A673 (cell line): ENCODE results near the gene RFTN1. TPM values are rescaled to one million over a fixed set of nuclear protein-coding genes. Genes with fewer than 3 reads are reported as not detected.

ENCODE experiments used
- BruUV-seq: library from RNA; stranded (reverse); fragments of 400-500 nt; replicated peaks from 2 replicates; lab custom pipeline; 2021; lab: Mats Ljungman, UMichigan
- CTCF ChIA-PET: fragments of 300-600 bp; sonication (Branson Sonifier 250); formaldehyde crosslinking; loops from one replicate; lab custom pipeline; 2022; ENCODE audit warnings: antibody characterized with exemption; lab: Charles Lee
- POLR2A ChIA-PET: fragments of 300-600 bp; sonication (Branson Sonifier 250); formaldehyde crosslinking; loops from one replicate; lab custom pipeline; 2022; ENCODE audit warnings: antibody characterized with exemption; ENCODE audit not compliant: low non-redundant PET; lab: Charles Lee
- DNase-seq: peaks from one replicate; pipeline ENCODE4 v3.0.0-alpha.2; 2015; ENCODE audit warnings: low spot score
- H3K27ac ChIP-seq: fragments of 200-600 bp; sonication (generic); 2 replicates; pipeline ENCODE4 v1.5.1; 2016; ENCODE audit warnings: mixed run types, low read depth, mild to moderate bottlenecking, mixed read lengths, antibody characterized with exemption, low read length; ENCODE audit not compliant: poor library complexity, severe bottlenecking
- H3K27me3 ChIP-seq: fragments of 200-600 bp; sonication (generic); replicated peaks from 2 replicates; pipeline ENCODE4 v1.6.1; 2017; ENCODE audit warnings: mixed run types, low read depth, mild to moderate bottlenecking, mixed read lengths, antibody characterized with exemption, low read length; ENCODE audit not compliant: insufficient read depth, poor library complexity
- H3K36me3 ChIP-seq: fragments of 200-600 bp; sonication (generic); 2 replicates; pipeline ENCODE4 v1.6.1; 2016; ENCODE audit warnings: mixed run types, mild to moderate bottlenecking, mixed read lengths, antibody characterized with exemption, low read length; ENCODE audit not compliant: insufficient read depth, poor library complexity, severe bottlenecking
- H3K4me1 ChIP-seq: fragments of 200-600 bp; sonication (generic); 2 replicates; pipeline ENCODE4 v1.6.1; 2017; ENCODE audit warnings: mixed run types, mild to moderate bottlenecking, mixed read lengths, antibody characterized with exemption, low read length; ENCODE audit not compliant: insufficient read depth, poor library complexity, severe bottlenecking
- H3K4me3 ChIP-seq: fragments of 200-600 bp; sonication (generic); 2 replicates; pipeline ENCODE4 v1.5.1; 2016; ENCODE audit warnings: low read depth, mixed run types, mild to moderate bottlenecking, mixed read lengths, low read length; ENCODE audit not compliant: poor library complexity, severe bottlenecking
- H3K9me3 ChIP-seq: fragments of 200-600 bp; sonication (generic); 2 replicates; pipeline ENCODE4 v1.6.1; 2016; ENCODE audit warnings: mixed run types, low read depth, mild to moderate bottlenecking, mixed read lengths, antibody characterized with exemption, low read length; ENCODE audit not compliant: poor library complexity, severe bottlenecking
- CTCF ChIP-seq: fragments of 300-800, 200-600 bp; sonication (generic); conservative IDR thresholded peaks from 2 replicates; pipeline ENCODE4 v1.5.1; 2017; ENCODE audit warnings: low read depth, mild to moderate bottlenecking, antibody characterized with exemption, low read length, moderate library complexity, mixed read lengths
- EZH2 ChIP-seq: fragments of 200-600 bp; sonication (generic); IDR thresholded peaks from 2 replicates; pipeline ENCODE4 v1.6.1; 2017; ENCODE audit warnings: borderline replicate concordance, low read depth, mild to moderate bottlenecking, mixed read lengths, antibody characterized with exemption, low read length; ENCODE audit not compliant: poor library complexity, severe bottlenecking
- intact Hi-C: fragments of 100-400 bp; cut with micrococcal nuclease; formaldehyde crosslinking; loops from one replicate; pipeline ENCODE4 v1.10.0; 2022; ENCODE audit not compliant: unreplicated experiment
- total RNA-seq: library from RNA; stranded (reverse); gene quantifications from 2 replicates; pipeline ENCODE4 v1.2.3, GENCODE V29; 2021

RFTN1 gene
- total RNA-seq, 1 experiment from 2014 or later: 0.60 TPM

DNA sequence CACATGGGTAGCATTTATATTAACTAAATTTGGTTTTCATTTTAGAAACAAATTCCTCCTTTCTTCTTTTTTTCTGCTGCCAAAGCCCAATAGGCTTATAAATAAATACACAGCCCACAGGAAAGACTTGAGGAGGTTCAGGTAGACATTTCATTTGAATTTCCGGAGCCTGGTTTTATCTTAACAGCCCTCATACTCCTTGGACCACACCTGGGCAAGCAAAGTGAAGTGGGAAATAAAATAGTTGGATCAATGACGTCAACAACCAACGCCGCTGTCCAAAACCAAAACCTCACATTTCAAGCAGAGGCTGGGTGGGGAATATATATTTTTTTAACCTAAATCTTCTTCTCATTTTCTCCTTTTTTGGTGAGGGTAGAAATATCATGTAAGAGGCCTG lies 53.2 kb downstream of the RFTN1 start:
- Histone ChIP-seq H3K4me3 (no peak overlapping the region), H3K9me3 (no peaks in the 10 kb centered on the region), H3K27ac (no peak overlapping the region), H3K36me3 (no peaks in the 10 kb centered on the region), H3K27me3 (peaks cover 27% of the 10 kb centered on the region), H3K4me1 (no peaks in the 10 kb centered on the region)
- no TSS peak for BruUV-seq
- ChIA-PET CTCF (no interaction called here), POLR2A (no interaction called here)
- intact Hi-C loops: no loop called here
- TF ChIP-seq EZH2: no peak
- no peak for DNase-seq

GRCh38 chr3:16456784-16457415 lies 56.6 kb downstream of the RFTN1 start:
- ChIA-PET POLR2A (no interaction called here), CTCF (no interaction called here)
- H3K9me3 ChIP-seq: no peaks in the 10 kb centered on the region
- no peaks in the 10 kb centered on the region for H3K36me3 ChIP-seq
- H3K27me3 ChIP-seq: peaks cover 33% of the 10 kb centered on the region
- no peak overlapping the region for H3K4me3 ChIP-seq
- BruUV-seq: no TSS peak
- DNase-seq: no peak
- H3K27ac ChIP-seq: no peak overlapping the region
- intact Hi-C loops: no loop called here
- TF ChIP-seq EZH2 (no peak), CTCF (no peak)
- no peaks in the 10 kb centered on the region for H3K4me1 ChIP-seq

- H3K4me1 ChIP-seq: no peaks in the 10 kb centered on the region
- H3K9me3 ChIP-seq: no peaks in the 10 kb centered on the region
- BruUV-seq: no TSS peak
- CTCF ChIA-PET: no interaction called here
- DNase-seq: no peak
- no peak overlapping the region for H3K4me3 ChIP-seq
- POLR2A ChIA-PET: no interaction called here
- intact Hi-C loops: no loop called here
- no peak for TF ChIP-seq EZH2
- no peak for TF ChIP-seq CTCF
- H3K27ac ChIP-seq: no peak overlapping the region
- no peaks in the 10 kb centered on the region for H3K36me3 ChIP-seq
- H3K27me3 ChIP-seq: peaks cover 33% of the 10 kb centered on the region
Measured at GRCh38 chr3:16455966-16456365, 57.5 kb downstream of the RFTN1 start.

DNA sequence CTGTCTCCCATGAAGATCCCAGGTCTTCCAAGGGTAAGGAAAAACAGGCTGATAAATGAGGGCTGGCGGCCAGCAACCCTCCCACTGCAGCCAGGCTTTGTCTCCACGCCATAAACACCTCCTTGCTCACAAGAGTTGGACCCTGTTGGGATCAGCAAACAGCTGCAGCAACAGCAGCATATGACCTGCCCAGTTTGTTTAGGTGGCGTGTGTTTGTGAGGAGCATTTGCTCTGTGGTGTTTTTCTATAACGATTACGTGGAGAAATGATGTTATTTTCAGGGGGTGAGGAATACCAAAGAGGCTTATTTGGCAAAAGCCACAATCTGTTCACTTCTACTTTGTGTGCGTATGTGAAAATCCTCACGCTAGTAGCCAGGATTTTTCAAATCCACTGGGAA lies 58.5 kb downstream of the RFTN1 start:
- Histone ChIP-seq H3K9me3 (no peaks in the 10 kb centered on the region), H3K4me1 (no peaks in the 10 kb centered on the region), H3K36me3 (no peaks in the 10 kb centered on the region), H3K27ac (no peak overlapping the region), H3K4me3 (no peak overlapping the region), H3K27me3 (peaks cover 30% of the 10 kb centered on the region)
- CTCF ChIA-PET: no interaction called here
- intact Hi-C loops: no loop called here
- POLR2A ChIA-PET: no interaction called here
- TF ChIP-seq EZH2 (no peak), CTCF (no peak)
- BruUV-seq: no TSS peak
- no peak for DNase-seq
